Measurements from ENCODE around the gene CSTPP1. TPM values are rescaled to one million over a fixed set of nuclear protein-coding genes. Genes with fewer than 3 reads are reported as not detected.
A peak's percentile ranks its signal among the peaks of the same experiment; 100 is the strongest.

Gene CSTPP1
- total RNA-seq, 3 donors from 2014 or later: 12.9 to 15.0 (median 14.3) TPM

GRCh38 chr11:47165253-47165840 lies 228.8 kb downstream of the CSTPP1 start:
- Mint-ChIP-seq H3K4me3 (no peak overlapping the region), H3K27me3 (ENCODE audit: low read depth) (no peaks in the 10 kb centered on the region), H3K36me3 (ENCODE audit: insufficient read depth) (peaks cover 10% of the 10 kb centered on the region), H3K9me3 (no peaks in the 10 kb centered on the region), H3K4me1 (ENCODE audit: low read depth) (peaks cover 2% of the 10 kb centered on the region)
- no peak for DNase-seq
- no peak for ATAC-seq

DNA sequence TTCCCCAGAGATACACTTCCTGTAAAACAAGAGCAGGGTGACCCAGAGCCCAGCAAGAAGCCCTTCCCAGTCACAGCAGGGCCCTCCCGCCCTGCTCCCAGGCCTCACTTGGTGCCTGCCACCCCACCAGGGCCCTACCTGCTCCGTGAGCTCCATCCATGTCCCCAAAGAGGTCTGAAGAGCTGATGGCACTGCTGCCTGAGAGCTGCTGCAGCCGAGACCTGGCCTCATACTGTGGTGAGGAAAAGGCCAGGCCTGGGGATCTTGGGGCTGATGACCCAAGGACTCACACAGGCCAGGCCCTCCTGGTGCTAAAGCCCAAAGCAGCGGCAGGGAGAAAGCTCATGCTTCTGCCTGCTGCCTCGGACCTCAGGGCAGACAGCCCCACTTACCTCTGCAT lies 229.8 kb downstream of the CSTPP1 start:
- Mint-ChIP-seq H3K4me3 (no peak overlapping the region), H3K36me3 (ENCODE audit: insufficient read depth) (peaks cover 14% of the 10 kb centered on the region), H3K27me3 (ENCODE audit: low read depth) (no peaks in the 10 kb centered on the region), H3K4me1 (ENCODE audit: low read depth) (peaks cover 5% of the 10 kb centered on the region), H3K9me3 (no peaks in the 10 kb centered on the region)
- DNase-seq: no peak
- ATAC-seq: no peak

DNA sequence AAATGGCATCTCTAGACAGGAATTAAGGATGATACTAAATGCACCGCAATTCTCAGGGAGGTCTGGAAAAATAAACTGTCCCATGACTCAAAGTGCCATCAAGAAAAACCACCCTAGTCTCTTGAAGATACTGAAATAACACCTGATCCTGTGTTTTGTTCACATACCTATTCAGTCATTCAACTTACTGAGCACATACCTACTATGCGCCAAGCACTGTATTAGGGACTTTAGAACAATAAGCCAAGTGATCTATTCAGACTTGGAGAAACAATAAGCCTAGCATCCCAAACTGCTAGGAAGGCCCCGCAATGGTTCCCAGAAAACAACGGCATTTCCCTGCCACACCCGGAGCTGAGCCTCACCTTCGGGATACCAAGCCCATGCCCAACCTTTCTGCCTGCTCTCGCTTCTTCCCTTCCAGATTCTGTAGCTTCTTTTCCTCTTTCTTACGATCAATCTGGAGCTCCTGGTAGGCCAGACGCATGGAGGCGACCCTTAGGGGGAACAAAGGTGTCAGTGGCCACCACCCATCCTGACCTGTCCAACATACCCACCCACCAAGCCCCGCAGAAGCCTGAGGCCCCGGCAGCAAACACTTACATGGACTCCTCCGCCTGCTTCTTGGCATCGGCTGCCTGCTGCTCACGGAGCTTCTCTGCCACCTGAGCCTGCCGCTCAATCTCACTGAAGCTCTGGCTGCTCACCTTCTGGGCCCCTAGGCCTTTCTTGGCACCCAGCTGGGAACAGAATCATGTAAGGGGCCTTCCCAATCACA lies 234.7 kb downstream of the CSTPP1 start:
- H3K4me3 Mint-ChIP-seq: no peak overlapping the region
- H3K9me3 Mint-ChIP-seq: no peaks in the 10 kb centered on the region
- no peak for DNase-seq
- no peak for ATAC-seq
- H3K27me3 Mint-ChIP-seq (ENCODE audit: low read depth): no peaks in the 10 kb centered on the region
- H3K4me1 Mint-ChIP-seq (ENCODE audit: low read depth): peaks cover 28% of the 10 kb centered on the region
- H3K36me3 Mint-ChIP-seq (ENCODE audit: insufficient read depth): peaks cover 20% of the 10 kb centered on the region

DNA sequence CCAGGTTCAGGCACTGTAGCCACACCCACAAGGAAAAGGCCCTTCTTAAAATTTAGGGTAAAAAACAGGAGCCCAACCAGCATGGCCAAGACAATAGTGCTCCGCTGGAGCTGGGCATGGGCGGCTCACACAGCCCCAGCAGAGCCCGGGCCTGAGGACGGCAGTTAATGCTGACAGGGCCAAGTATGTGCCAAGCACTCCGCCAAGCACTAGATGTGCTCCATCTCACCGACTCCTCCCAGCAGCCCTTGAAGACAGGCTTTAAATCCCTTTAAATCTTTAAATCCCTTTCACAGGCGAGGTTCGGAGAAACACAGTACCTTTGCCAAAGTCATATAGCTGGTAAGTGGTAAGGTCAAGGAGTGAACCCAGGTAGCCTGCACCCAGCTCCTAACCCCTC lies 235.3 kb downstream of the CSTPP1 start:
- Mint-ChIP-seq H3K4me1 (ENCODE audit: low read depth) (peaks cover 28% of the 10 kb centered on the region), H3K4me3 (no peak overlapping the region), H3K36me3 (ENCODE audit: insufficient read depth) (peaks cover 20% of the 10 kb centered on the region), H3K9me3 (no peaks in the 10 kb centered on the region), H3K27me3 (ENCODE audit: low read depth) (no peaks in the 10 kb centered on the region)
- DNase-seq: no peak
- ATAC-seq: no peak

- ATAC-seq (no peak), DNase-seq (no peak)
- Mint-ChIP-seq H3K36me3 (ENCODE audit: insufficient read depth) (peaks cover 16% of the 10 kb centered on the region), H3K9me3 (no peaks in the 10 kb centered on the region), H3K27me3 (ENCODE audit: low read depth) (no peaks in the 10 kb centered on the region), H3K4me3 (no peak overlapping the region), H3K4me1 (ENCODE audit: low read depth) (peaks cover 36% of the 10 kb centered on the region)
Measured at GRCh38 chr11:47172740-47173336, 236.3 kb downstream of the CSTPP1 start.

DNA sequence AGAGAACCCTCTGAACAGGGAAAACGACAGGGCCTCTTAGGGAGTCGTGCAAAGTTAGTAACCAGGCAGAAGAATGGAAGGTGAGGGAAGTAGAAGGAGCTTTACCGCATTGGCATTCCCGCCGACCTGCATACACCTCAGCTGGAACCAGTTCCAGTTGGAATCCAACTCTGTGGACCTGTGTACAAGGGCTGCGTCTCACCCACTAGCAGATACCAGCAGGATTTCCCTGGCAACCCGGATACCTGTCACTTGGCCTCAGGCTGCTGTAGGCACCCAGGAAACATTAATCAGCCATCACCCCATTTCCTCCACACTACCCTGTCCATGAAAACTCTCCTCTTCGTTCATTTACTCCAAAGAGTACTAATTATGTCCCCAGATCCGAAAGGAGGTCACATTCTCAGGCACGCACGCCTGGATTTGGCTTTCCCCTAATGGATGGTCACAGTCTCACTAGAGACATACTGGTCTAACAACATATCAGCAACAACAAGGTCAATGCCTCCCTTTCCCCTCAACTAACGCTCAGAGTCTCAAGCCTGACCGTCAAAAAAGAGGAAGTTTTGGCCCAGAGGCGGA lies 239.3 kb downstream of the CSTPP1 start:
- no peak for DNase-seq
- Mint-ChIP-seq H3K27me3 (ENCODE audit: low read depth) (no peaks in the 10 kb centered on the region), H3K36me3 (ENCODE audit: insufficient read depth) (peaks cover 12% of the 10 kb centered on the region), H3K9me3 (no peaks in the 10 kb centered on the region), H3K4me1 (ENCODE audit: low read depth) (peaks cover 37% of the 10 kb centered on the region), H3K4me3 (peak overlapping the region; percentile 96)
- no peak for ATAC-seq

DNA sequence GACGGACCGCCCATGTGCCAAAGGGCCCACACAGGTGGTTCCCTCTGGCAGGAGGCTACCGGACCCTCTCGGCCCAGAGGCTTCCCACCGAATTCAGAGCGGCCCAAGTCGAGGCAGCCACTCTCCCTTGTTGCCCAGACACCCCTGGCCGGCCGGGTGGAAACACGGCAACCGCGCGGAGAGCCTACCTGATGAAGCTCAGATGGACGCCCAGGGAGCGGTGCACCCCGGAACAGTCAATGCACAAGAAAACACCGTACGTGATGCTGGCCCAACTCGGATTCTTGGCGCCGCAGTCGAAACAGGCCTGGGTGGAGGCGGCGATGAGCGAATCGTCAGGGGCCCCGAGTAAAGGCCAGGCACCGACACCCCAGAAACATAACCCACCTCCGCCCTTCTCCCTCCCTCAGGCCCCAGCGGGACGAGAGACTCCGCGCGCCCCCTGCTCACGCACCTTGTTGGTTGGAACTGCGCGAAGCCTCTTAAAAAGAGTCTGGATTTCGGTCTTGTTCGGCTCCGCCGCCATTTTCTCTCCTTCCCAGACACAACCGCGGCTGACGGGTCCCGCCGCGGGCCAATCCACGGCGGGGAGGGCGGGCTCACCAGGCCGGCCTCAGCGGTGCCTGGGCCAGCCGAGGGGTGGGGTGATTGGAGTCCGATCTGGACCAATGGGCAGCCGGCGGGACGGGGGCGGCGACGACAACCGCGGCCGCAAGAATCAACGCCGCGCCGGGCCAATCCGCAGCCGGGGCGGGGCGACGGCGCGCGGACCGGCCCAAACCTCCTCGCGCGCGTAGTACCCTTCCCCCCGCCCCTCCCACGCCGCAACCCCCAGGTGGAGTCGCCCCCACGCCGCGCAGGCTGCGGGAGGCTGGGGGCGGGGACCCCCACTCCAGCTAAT lies 240.0 kb downstream of the CSTPP1 start, which contains the start of gene ARFGAP2:
Gene ARFGAP2 (minus strand): TSS at position 552 of the 901 bp plus-strand sequence. CDS start 26 bp downstream, at position 526.
- Mint-ChIP-seq H3K36me3 (ENCODE audit: insufficient read depth) (peaks cover 10% of the 10 kb centered on the region), H3K9me3 (no peaks in the 10 kb centered on the region)

GRCh38 chr11:47177229-47177845 lies 240.8 kb downstream of the CSTPP1 start:
- peak; percentile 61 to 64 for ATAC-seq
- no peaks in the 10 kb centered on the region for H3K9me3 Mint-ChIP-seq
- H3K4me3 Mint-ChIP-seq: peak overlapping the region; percentile 96
- peaks cover 6% of the 10 kb centered on the region for H3K36me3 Mint-ChIP-seq (ENCODE audit: insufficient read depth)
- no peaks in the 10 kb centered on the region for H3K27me3 Mint-ChIP-seq (ENCODE audit: low read depth)
- DNase-seq: peak; percentile 58
- peaks cover 32% of the 10 kb centered on the region for H3K4me1 Mint-ChIP-seq (ENCODE audit: low read depth)

More for the DNA sequence above, 240.0 kb downstream of the CSTPP1 start, which contains the start of gene ARFGAP2:
- ATAC-seq (peak; percentile 97 to 98), DNase-seq (peak; percentile 91)
- Mint-ChIP-seq H3K4me3 (peak within 1 kb of the TSS; percentile 96), H3K27me3 (ENCODE audit: low read depth) (no peaks in the 10 kb centered on the region), H3K4me1 (ENCODE audit: low read depth) (peaks cover 36% of the 10 kb centered on the region)

DNA sequence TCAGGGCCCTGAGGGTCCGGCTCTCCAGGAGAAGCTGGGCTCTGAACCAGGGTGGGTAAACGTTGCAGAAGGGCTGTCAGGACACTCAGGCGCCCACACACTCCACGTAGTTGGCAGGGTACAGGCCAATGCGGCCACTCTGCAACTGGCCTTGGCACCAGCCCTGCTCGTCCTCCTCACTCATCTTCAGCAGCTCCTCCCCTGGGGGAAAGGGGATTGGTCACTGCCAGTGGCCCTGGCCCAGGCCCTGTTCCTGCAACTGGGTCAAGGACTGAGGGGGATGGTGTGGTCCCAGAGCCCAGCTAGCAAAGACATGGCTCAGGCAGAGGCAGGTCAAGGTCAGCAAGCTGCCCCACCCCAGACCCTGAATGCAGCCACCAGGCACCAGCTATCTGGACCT lies 241.3 kb downstream of the CSTPP1 start:
- Mint-ChIP-seq H3K4me3 (peak overlapping the region; percentile 96), H3K4me1 (ENCODE audit: low read depth) (peaks cover 30% of the 10 kb centered on the region), H3K36me3 (ENCODE audit: insufficient read depth) (peaks cover 4% of the 10 kb centered on the region), H3K27me3 (ENCODE audit: low read depth) (no peaks in the 10 kb centered on the region), H3K9me3 (no peaks in the 10 kb centered on the region)
- DNase-seq: no peak
- ATAC-seq: no peak

- H3K36me3 Mint-ChIP-seq (ENCODE audit: insufficient read depth): peaks cover 3% of the 10 kb centered on the region
- ATAC-seq (no peak), DNase-seq (no peak)
- H3K4me1 Mint-ChIP-seq (ENCODE audit: low read depth): peaks cover 25% of the 10 kb centered on the region
- peaks cover under 1% of the 10 kb centered on the region for H3K27me3 Mint-ChIP-seq (ENCODE audit: low read depth)
- no peak overlapping the region for H3K4me3 Mint-ChIP-seq
- no peaks in the 10 kb centered on the region for H3K9me3 Mint-ChIP-seq
Measured at GRCh38 chr11:47178316-47178715, 241.8 kb downstream of the CSTPP1 start.

DNA sequence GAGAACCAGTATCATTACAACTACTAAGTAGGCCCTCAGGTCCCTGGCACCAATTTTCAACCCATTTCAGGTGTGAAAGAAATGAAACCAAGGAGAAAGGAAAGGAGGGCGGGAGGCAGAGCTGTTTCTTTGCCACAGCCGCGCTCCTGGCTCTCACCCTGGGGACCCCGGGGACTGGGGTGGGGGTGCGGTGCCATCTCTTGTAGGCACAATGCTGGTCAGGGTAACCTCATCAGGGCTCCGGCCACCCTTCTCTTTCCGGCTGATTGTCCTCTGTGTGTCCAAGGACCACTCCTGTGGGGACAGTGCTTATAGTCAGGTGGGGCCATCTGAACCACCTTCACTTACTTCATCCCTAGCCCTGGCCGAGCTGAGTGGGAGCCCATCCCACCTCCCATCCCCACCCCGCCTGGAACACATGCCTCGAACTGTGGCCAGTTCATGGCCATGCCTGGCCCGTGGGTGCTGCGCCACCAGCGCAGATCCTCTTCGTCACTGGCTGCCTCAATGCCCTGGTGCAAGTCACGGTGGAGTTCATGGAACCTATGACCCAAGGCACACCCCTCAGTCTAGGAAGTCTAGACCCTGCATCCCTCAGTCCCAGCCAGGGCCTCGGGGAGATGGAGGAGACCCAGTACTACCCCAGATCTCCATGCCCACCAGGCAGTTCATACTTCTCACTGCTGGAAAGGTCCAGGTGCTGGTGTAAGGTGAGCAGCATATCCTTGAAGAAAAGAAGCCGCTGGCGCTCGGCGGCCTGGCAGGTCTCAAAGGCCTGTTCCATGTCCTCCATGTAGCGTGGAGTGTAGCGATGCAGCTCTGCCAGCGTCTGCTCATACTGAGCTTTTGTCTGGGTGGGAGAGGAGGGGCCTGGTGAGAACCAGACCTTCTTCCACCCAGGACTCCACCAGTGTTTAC lies 242.4 kb downstream of the CSTPP1 start:
- H3K9me3 Mint-ChIP-seq: no peaks in the 10 kb centered on the region
- H3K4me1 Mint-ChIP-seq (ENCODE audit: low read depth): peaks cover 20% of the 10 kb centered on the region
- DNase-seq (no peak), ATAC-seq (no peak)
- H3K4me3 Mint-ChIP-seq: no peak overlapping the region
- peaks cover 7% of the 10 kb centered on the region for H3K27me3 Mint-ChIP-seq (ENCODE audit: low read depth)
- no peaks in the 10 kb centered on the region for H3K36me3 Mint-ChIP-seq (ENCODE audit: insufficient read depth)

DNA sequence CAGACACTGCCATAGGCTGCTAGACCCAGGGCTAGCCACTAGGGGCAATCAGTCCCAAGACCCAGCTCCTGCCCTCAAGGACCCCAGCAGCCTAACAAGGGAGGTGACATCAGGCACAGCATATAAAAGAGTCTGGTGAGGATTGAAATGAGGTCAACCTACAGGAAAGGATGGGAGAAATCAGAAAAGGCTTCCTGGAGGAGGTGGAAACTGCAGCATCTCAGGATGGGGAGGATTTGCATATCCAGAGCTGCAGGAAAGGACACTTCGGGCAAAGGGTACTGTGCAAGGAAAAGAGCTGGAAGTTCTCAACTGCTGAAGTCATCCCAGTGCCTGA lies 243.1 kb downstream of the CSTPP1 start:
- Mint-ChIP-seq H3K36me3 (ENCODE audit: insufficient read depth) (no peaks in the 10 kb centered on the region), H3K4me3 (no peak overlapping the region), H3K4me1 (ENCODE audit: low read depth) (peaks cover 20% of the 10 kb centered on the region), H3K9me3 (no peaks in the 10 kb centered on the region), H3K27me3 (ENCODE audit: low read depth) (peaks cover 13% of the 10 kb centered on the region)
- ATAC-seq (no peak), DNase-seq (peak; percentile 32)

Data from activated T-cell treated with anti-CD3 and anti-CD28 coated beads, Interleukin-2, amount 50 U/mL, for 4 hours (primary cell).